ENCODE results near the gene IL27RA. TPM values are rescaled to one million over a fixed set of nuclear protein-coding genes. Genes with fewer than 3 reads are reported as not detected.

Gene IL27RA
- total RNA-seq, 1 experiment from 2014 or later, result 18.3 TPM

- Histone ChIP-seq H2AFZ (ENCODE audit: low read depth, low read length, poor library complexity, severe bottlenecking) (no peak overlapping the region), H4K20me1 (ENCODE audit: insufficient read depth) (no peaks in the 10 kb centered on the region), H3K79me2 (ENCODE audit: insufficient read depth, low read length) (peaks cover 9% of the 10 kb centered on the region; the same call in 1 of the 2 replicates), H3K9ac (ENCODE audit: low read length) (no peak overlapping the region), H3K27ac (ENCODE audit: low read depth, low read length) (no peak overlapping the region), H3K4me2 (ENCODE audit: low read length) (no peak overlapping the region), H3K4me3 (replicated peaks in 1 of 2; ENCODE audit: low read depth in 1 of 2, low read length in 2 of 2) (no peak overlapping the region), H3K4me1 (ENCODE audit: control insufficient read depth in 1 of 2, insufficient read depth in 2 of 2, low read length in 2 of 2) (no peaks in the 10 kb centered on the region), H3K36me3 (ENCODE audit: control insufficient read depth in 1 of 2, insufficient read depth in 2 of 2, low read length in 2 of 2) (0 out of 4 replicates have a peak, but pooled peaks cover 0 to 10% of the 10 kb centered on the region in 2 experiments), H3K9me3 (ENCODE audit: control insufficient read depth in 1 of 2, insufficient read depth in 1 of 2, low read depth in 1 of 2, low read length in 2 of 2) (peaks cover 6 to 7% of the 10 kb centered on the region in 2 experiments; a peak in 2 of 4 replicates), H3K27me3 (ENCODE audit: insufficient read depth, low read length) (no peaks in the 10 kb centered on the region), H3K9me2 (ENCODE audit: insufficient read depth) (no peaks in the 10 kb centered on the region)
- POLR2A ChIA-PET, result no interaction called here
- intact Hi-C loops (cut with micrococcal nuclease), result no loop called here
- no TSS peak for BruUV-seq (replicated peaks)
- DNase-seq (ENCODE audit: low read depth, low spot score) (no peak), ATAC-seq (no peak)
- RAD21 ChIA-PET (ENCODE audit: low non-redundant PET in 1 of 2, low total read pairs in 2 of 2, uncharacterized antibody in 2 of 2, unreplicated experiment in 2 of 2), result no interaction called here
- CTCF ChIA-PET, result no interaction called here
- TF ChIP-seq EZH2 (IDR thresholded peaks at IDR 0.05) (no peak), FOSL1 (IDR thresholded peaks at IDR 0.05; ENCODE audit: low read depth) (no peak), SIN3A (IDR thresholded peaks at IDR 0.05; ENCODE audit: low read depth) (no peak), EZH2phosphoT487 (IDR thresholded peaks at IDR 0.05; ENCODE audit: borderline replicate concordance) (no peak), ZBTB33 (IDR thresholded peaks at IDR 0.05; ENCODE audit: extremely low read depth, insufficient replicate concordance, low read length) (no peak), SP1 (IDR thresholded peaks at IDR 0.05; ENCODE audit: low read depth) (no peak), SRF (IDR thresholded peaks at IDR 0.05; ENCODE audit: low read depth) (no peak), JUND (IDR thresholded peaks at IDR 0.05) (no peak), ZNF274 (IDR thresholded peaks at IDR 0.05; ENCODE audit: low read depth, low read length) (no peak), CEBPB (IDR thresholded peaks at IDR 0.05; ENCODE audit: low read depth) (no peak), TCF7L2 (IDR thresholded peaks at IDR 0.05; ENCODE audit: borderline replicate concordance, extremely low read depth, insufficient read depth, insufficient read length) (no peak), CBX3 (IDR thresholded peaks at IDR 0.05; ENCODE audit: low read depth) (no peak), ZFX (IDR thresholded peaks at IDR 0.05) (no peak)
- TF ChIP-seq, protein P1, sequence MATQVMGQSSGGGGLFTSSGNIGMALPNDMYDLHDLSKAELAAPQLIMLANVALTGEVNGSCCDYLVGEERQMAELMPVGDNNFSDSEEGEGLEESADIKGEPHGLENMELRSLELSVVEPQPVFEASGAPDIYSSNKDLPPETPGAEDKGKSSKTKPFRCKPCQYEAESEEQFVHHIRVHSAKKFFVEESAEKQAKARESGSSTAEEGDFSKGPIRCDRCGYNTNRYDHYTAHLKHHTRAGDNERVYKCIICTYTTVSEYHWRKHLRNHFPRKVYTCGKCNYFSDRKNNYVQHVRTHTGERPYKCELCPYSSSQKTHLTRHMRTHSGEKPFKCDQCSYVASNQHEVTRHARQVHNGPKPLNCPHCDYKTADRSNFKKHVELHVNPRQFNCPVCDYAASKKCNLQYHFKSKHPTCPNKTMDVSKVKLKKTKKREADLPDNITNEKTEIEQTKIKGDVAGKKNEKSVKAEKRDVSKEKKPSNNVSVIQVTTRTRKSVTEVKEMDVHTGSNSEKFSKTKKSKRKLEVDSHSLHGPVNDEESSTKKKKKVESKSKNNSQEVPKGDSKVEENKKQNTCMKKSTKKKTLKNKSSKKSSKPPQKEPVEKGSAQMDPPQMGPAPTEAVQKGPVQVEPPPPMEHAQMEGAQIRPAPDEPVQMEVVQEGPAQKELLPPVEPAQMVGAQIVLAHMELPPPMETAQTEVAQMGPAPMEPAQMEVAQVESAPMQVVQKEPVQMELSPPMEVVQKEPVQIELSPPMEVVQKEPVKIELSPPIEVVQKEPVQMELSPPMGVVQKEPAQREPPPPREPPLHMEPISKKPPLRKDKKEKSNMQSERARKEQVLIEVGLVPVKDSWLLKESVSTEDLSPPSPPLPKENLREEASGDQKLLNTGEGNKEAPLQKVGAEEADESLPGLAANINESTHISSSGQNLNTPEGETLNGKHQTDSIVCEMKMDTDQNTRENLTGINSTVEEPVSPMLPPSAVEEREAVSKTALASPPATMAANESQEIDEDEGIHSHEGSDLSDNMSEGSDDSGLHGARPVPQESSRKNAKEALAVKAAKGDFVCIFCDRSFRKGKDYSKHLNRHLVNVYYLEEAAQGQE (IDR thresholded peaks at IDR 0.05; ENCODE audit: low read depth), result no peak
- TF ChIP-seq, protein P2, sequence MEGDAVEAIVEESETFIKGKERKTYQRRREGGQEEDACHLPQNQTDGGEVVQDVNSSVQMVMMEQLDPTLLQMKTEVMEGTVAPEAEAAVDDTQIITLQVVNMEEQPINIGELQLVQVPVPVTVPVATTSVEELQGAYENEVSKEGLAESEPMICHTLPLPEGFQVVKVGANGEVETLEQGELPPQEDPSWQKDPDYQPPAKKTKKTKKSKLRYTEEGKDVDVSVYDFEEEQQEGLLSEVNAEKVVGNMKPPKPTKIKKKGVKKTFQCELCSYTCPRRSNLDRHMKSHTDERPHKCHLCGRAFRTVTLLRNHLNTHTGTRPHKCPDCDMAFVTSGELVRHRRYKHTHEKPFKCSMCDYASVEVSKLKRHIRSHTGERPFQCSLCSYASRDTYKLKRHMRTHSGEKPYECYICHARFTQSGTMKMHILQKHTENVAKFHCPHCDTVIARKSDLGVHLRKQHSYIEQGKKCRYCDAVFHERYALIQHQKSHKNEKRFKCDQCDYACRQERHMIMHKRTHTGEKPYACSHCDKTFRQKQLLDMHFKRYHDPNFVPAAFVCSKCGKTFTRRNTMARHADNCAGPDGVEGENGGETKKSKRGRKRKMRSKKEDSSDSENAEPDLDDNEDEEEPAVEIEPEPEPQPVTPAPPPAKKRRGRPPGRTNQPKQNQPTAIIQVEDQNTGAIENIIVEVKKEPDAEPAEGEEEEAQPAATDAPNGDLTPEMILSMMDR (IDR thresholded peaks at IDR 0.05 in 2 of 3, conservative IDR thresholded peaks at IDR 0.05 in 1 of 3; ENCODE audit: borderline replicate concordance in 1 of 3, insufficient read depth in 1 of 3, low read depth in 2 of 3, low read length in 2 of 3), result no peak
- TF ChIP-seq, protein P3, sequence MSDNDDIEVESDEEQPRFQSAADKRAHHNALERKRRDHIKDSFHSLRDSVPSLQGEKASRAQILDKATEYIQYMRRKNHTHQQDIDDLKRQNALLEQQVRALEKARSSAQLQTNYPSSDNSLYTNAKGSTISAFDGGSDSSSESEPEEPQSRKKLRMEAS (IDR thresholded peaks at IDR 0.05), result no peak
Measured at GRCh38 chr19:13998426-13998825, 33.1 kb upstream of the IL27RA start.

Data from HCT116 (cell line).